ENCODE data around the gene MPV17L2.

GRCh38 chr19:18224525-18225354 lies 31.7 kb downstream of the MPV17L2 start:
- TF ChIP-seq CTCF (IDR thresholded peaks at IDR 0.05) = peak in 1 of 4 experiments; percentile 2
- peak in 1 of 2 donors; percentile 21 for TF ChIP-seq POLR2A (IDR thresholded peaks at IDR 0.05)

Data from uterus (tissue), 2 donors.